Measurements from ENCODE around the gene MRPS5.
"Not testable (repeated sequence)": the region's sequence is repeated elsewhere in the genome, so short reads cannot be mapped to it uniquely, and the experiment has no call there.

MRPS5 gene

DNA sequence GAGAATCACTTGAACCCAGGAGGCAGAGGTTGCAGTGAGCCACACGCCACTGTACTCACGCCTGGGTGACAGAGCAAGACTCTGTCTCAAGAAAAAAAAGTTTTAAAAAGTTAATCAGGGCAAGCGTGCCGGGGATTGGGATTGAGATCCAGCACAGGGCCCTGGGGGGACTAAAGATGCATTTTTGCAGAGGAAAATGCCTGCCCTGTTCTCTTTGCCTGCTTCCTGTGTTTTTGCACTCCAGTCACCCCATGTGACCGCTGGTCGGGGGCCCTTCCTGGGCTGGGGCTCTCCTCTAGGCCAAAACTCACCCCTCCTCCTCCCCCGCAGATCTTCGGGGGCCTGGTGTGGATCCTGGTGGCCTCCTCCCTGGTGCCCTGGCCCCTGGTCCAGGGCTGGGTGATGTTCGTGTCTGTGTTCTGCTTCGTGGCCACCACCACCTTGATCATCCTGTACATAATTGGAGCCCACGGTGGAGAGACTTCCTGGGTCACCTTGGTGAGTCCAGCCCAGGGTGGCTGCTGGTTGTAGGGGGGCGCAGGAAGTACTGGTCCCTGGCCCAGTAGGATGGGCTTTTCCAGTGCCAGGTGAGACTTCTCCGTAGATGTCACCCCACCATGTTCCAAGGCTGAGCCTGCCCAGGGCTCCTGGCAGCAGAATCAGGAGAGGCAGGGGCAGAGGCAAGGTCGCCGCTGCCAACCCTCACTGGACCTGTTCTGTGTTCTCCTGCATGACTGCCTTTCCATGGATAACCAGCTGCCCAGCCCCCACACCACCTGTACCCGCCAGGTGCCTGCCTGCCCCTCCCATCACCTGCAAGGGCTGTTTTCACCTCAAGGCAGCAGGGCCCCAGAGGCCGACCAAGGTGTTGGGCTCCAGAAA is 73.7 kb downstream of the MRPS5 start:
- DNase-seq (ENCODE audit: low read depth in 3 of 3): no peak

DNA sequence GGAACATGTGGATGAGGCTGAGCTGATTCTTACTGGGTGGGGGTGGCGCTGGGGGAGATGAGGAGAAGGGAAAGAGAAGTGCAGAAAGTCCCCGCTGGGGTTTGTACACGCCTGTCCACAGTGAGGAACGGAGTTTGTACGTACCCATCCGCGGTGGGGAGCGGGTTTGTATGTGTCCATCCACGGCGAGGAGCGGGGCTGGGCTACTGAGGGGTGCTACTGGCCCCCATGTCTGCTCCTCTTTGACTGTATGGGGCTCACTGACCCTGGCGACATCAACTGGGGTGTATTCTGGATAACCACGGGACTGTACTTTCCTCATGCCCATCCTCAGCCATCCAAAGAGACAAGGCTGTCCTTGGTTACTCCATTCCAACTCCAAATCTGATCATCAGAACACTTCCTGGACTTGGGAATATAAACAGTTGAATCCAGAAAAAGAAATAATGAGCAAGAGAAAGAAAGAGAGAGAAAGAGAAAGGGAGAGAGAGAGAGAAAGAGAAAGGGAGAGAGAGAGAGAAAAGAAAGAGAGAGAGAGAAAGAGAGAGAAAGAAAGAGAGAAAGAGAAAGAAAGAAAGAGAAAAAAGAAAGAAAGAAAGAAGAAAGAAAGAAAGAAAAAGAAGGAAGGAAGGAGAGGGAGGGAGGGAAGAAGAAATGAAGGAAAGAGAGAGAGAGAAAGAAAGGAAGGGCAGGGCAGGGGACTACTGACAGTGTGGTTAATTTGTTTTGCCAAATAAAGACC is 75.1 kb downstream of the MRPS5 start:
- no peak for DNase-seq (ENCODE audit: low read depth in 3 of 3)

DNA sequence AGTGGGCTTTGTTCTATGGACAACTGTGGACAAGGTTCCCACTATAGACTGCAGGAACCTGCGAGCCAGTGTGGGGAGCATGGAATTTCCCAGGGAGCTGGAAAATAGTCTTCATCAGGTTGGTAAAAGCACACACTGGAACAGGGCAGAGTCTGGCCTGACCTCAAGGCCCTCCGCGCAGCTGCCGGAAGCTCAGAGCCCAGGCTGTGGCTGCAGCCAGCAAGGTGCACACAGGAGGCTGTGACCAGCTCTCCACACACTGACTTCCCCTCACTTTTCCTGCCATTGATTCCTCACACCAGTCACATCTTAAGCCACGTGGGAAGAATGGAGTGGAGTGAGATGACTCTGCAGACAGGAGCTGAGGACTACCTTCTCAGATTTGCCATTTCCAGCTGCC is 77.0 kb downstream of the MRPS5 start:
- DNase-seq (ENCODE audit: low read depth in 3 of 3): no peak

DNA sequence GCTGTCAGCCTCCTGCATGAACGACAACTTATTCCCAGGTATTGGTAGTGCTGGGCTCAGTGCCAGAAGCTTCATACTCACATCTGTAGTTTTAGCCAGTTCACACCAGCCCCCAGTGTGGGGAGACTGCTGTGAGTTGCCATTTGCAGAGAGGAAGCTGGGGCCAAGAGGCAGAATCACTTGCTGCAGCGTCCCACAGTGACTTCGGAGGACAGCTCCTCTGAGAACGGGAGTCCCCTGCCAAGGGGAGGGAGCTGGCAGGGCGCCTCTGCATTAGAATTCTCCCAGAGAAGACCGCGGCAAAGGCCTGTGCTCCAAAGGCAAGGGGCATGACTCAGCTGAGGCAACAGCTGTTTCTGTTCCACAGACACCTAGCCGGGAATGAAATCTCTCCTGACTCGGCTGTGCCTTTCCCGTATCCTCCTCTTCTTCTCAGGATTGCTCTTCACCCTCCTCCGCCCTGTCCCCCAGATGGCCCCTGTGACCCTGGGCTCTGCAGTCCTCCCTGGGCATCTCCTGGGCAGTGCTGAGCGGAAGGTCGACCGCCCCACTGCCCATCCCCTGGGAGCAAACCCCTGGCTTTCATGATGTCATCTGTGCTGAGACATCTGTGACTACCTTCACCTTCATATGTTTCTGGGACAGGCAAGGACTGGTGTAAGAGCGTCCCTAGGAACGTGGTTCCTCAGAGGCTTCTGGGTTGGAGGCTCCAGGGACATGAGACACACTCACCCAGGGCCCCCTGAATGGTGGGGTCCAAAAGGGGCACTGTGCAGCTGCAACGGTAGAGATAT is 78.1 kb downstream of the MRPS5 start:
- no peak for DNase-seq (ENCODE audit: low read depth in 3 of 3)

DNA sequence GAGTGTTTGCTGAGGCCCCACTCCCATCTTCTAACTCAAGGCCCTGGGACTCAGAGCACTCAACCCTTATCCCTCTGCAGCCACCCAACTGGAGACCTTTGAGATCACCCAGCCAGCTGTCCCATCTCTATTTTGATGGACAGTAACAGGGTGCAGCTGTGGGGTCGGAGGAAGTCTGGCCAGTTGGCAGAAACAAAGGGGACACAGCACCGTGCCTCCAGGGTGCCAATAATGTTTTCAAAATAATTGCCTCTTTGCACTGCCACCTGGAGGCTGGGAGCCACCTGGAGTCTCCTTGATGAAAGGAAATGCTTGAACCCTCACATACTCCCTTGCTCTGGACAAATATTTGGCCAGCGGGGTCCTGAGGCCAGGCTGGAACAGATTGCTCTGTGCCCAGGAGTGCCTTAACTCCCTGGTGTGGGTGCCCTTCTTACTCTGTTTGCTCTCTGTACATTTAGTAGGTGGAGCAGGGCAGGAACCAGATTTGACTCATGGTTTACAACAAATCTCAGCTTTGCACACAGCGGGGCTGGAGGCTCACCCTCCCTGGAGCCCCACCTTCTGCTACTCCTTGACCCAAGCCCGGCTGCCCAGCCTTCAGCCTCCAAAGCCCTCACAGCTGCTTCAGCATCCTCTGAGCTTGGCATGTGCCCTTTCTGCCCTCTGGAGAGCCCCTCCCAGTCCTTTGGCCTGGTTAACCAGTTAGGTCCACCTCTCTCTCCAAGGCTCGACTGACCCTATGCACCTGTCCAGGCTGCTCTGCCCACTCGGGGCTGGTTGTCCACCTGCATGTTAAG is 78.9 kb downstream of the MRPS5 start:
- no peak for DNase-seq (ENCODE audit: low read depth in 3 of 3)

DNA sequence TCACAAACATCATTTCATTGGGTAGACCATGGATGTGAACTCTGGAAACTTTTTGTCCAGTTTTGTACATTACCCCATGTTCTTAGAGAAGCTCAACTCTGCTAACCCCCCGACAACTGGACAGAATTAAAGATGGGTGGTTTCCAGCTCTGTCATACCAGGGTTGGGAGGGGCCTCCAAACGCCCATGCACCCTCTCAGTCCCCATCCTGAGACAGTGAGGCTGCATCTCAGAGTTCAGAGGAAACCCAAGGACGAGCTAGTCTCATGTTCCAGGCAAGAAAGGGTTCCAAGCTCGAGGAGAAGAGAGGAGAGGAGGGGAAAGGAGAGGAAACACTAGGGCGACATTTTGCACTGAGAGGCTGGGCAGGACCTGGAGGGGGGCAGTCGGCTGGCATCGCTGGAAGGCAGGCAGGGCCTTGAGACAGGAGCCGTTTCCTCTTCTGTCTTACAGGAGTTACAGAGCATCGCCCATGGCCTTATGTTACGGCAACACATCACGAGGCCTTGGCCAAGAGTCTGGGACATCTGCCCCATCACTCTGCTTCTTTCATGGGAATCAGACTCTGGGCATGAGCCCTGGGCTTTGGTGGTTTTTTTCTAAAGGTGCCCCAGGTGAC is 79.7 kb downstream of the MRPS5 start:
- no peak for DNase-seq (ENCODE audit: low read depth in 3 of 3)

DNA sequence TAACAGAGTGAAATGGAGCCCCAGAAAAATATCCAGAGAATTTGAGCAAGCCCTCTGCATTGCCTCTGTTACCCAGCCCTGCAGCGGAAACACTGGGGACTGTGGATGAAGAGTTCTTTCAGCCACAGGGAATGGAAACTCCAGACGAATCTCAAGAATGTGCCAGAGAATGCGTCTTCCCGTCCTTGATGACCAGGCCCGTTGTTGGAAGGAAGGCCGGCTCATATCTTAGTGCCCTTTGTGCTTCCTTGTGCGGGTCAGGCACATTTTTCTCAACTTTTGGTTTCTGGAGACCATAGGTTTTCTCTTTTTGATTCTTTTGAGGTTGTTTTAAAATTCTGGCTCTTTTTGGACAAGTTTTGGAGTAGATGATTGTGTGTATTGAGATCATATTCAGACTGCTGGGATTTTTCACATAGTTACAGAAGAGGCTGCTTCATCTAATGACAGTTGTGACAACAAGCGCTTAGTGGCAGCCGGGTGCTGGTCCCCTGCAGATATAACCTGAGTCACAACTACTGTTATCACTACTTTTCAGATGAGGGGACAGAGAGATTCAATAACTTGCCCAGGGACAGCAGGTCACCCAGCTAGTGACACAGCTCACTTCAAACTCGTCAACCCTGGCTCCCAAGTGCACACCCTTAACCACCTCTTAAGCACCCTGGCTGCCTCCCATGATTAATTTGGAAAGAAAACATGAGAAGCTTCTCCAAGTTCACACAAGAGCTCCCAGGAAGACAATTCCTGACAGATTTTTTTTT is 80.4 kb downstream of the MRPS5 start:
- DNase-seq (ENCODE audit: low read depth in 3 of 3): no peak

DNA sequence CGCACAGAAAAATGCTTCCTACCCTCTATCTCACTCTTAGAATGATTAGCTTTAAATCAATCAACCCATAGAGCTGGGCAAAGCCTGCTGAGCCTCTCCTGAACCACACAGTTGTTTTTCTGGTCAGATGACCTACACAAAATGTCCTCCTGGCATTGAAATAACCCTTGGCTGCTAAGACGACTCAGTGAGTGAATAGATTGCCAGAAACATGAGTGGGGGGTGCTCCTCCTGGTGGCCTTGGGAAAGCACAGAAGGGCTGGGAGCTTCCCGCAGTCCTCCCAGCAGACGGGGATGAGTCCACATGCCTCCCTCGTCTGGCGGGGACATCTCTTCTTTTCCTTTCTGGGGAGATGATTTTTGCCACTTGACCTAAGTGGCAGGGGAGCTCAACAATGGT is 81.2 kb downstream of the MRPS5 start:
- no peak for DNase-seq (ENCODE audit: low read depth in 3 of 3)

DNA sequence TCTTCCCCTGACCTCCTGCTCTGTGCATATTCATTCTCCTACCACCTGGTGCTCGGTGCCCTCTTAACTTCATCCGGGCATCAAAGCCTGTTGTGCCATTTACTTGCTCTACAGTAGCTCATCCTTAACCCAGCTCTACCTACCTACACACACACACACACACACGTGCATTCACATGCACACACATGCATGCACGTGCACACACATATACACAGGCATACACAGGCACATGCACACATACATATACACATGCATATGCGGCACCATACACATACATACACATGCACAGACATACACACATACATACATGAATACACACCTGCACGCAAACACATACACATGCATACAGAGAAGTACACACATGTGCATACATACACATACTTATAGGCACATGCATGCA is 81.6 kb downstream of the MRPS5 start:
- DNase-seq (ENCODE audit: low read depth in 3 of 3): no peak

DNA sequence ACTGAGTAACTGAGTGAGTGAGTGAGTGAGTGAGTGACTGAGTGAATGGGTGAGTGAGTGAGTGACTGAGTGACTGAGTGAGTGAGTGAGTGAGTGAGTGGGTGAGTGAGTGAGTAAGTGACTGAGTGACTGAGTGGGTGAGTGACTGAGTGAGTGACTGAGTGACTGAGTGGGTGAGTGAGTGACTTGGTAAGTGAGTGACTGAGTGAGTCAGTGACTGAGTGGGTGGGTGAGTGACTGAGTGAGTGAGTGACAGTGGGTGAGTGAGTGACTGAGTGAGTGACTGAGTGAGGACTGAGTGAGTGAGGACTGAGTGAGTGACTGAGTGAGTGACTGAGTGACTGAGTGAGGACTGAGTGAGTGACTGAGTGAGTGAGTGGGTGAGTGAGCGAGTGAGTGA is 82.2 kb downstream of the MRPS5 start:
- DNase-seq (ENCODE audit: low read depth in 3 of 3): no peak

DNA sequence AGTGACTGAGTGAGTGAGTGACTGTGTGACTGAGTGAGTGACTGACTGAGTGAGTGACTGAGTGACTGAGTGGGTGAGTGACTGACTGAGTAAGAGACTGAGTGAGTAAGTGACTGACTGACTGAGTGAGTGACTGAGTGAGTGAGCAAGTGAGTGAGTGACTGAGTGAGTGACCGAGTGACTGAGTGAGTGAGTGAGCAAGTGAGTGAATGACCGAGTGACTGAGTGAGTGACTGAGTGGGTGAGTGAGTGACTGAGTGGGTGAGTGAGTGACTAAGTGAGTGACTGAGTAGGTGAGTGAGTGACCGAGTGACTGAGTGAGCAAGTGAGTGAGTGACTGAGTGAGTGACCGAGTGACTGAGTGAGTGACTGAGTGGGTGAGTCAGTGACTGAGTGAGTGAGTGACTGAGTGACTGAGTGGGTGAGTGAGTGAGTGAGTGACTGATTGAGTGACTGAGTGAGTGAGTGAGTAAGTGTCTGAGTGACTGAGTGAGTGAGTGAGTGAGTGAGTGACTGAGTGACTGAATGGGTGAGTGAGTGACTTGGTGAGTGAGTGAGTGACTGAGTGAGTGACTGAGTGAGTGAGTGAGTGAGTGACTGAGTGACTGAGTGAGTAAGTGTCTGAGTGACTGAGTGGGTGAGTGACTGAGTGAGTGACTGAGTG is 82.8 kb downstream of the MRPS5 start:
- no peak for DNase-seq (ENCODE audit: low read depth in 3 of 3)

DNA sequence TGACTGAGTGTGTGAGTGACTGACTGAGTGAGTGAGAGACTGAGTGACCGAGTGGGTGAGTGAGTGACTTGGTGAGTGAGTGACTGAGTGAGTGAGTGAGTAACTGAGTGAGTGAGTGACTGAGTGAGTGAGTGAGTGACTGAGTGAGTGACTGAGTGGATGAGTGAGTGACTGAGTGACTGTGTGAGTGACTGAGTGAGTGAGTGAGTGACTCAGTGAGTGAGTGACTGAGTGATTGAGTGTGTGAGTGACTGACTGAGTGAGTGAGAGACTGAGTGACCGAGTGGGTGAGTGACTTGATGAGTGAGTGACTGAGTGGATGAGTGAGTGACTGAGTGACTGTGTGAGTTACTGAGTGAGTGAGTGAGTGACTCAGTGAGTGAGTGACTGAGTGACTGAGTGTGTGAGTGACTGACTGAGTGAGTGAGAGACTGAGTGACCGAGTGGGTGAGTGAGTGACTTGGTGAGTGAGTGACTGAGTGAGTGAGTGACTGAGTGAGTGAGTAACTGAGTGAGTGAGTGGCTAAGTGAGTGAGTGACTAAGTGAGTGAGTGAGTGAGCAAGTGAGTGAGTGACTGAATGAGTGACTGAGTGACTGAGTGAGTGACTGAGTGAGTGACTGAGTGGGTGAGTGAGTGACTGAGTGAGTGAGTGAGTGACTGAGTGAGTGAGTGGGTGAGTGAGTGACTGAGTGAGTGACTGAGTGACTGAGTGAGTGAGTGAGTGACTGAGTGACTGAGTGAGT is 83.6 kb downstream of the MRPS5 start:
- DNase-seq (ENCODE audit: low read depth in 3 of 3): not testable (repeated sequence)

DNA sequence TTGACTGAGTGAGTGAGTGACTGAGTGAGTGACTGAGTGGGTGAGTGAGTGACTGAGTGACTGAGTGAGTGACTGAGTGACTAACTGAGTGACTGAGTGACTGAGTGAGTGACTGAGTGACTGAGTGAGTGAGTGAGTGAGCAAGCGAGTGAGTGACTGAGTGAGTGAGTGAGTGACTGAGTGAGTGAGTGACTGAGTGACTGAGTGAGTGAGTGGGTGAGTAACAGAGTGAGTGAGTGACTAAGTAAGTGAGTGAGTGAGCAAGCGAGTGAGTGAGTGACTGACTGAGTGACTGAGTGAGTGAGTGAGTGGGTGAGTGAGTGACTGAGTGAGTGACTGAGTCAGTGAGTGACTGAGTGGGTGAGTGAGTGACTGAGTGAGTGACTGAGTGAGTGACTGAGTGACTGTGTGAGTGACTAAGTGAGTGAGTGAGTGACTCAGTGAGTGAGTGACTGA is 84.2 kb downstream of the MRPS5 start:
- DNase-seq (ENCODE audit: low read depth in 3 of 3): no peak

DNA sequence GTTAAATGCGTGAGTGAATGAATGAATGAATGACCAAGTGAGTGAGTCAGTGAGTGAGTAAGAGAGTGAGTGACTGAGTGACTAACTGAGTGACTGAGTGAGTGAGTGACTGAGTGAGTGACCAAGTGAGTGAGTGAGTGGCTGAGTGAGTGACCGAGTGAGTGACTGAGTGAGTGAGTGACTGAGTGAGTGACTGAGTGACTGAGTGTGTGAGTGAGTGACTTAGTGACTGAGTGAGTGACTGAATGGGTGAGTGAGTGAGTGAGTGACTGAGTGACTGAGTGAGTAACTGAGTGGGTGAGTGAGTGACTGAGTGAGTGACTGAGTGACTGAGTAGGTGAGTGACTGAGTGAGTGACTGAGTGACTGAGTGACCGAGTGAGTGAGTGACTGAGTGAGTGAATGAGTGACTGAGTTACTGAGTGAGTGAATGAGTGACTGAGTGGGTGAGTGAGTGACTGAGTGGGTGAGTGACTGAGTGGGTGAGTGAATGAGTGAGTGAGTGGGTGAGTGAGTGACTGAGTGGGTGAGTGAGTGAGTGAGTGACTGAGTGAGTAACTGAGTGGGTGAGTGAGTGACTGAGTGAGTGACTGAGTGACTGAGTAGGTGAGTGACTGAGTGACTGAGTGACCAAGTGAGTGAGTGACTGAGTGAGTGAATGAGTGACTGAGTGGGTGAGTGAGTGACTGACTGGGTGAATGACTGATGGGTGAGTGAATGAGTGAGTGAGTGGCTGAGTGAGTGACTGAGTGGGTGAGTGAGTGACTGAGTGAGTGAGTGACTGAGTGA is 84.8 kb downstream of the MRPS5 start:
- DNase-seq (ENCODE audit: low read depth in 3 of 3): no peak
